GM12891 (cell line): ENCODE data around the gene ARL2.

ENCODE experiments used
- DNase-seq: peaks from one replicate; pipeline ENCODE4 v3.0.0; 2011; ENCODE audit warnings: low spot score; ENCODE audit not compliant: insufficient read length
- FAIRE-seq: peaks from 2 replicates; lab custom pipeline; 2011; peaks lifted over from hg19 to GRCh38; lab: Jason Lieb, UNC
- PAX5 ChIP-seq: IDR thresholded peaks from 2 replicates; pipeline ENCODE4 v1.6.1; 2011; ENCODE audit warnings: low read length, moderate library complexity, mild to moderate bottlenecking; ENCODE audit not compliant: insufficient read depth, severe bottlenecking
- POLR2A ChIP-seq: IDR thresholded peaks from 2 replicates; pipeline ENCODE4 v1.6.1; 2011; ENCODE audit warnings: low read depth, low read length, control low read depth
- POLR2AphosphoS5 ChIP-seq: IDR thresholded peaks from 2 replicates; pipeline ENCODE4 v1.6.1; 2011; ENCODE audit warnings: low read depth, low read length, control low read depth
- POU2F2 ChIP-seq: IDR thresholded peaks from 2 replicates; pipeline ENCODE4 v1.6.1; 2011; ENCODE audit warnings: low read depth, mild to moderate bottlenecking, control low read depth, low read length, moderate library complexity
- SPI1 ChIP-seq: IDR thresholded peaks from 2 replicates; pipeline ENCODE4 v1.6.1; 2011; ENCODE audit warnings: low read depth, low read length, control low read depth
- TAF1 ChIP-seq: IDR thresholded peaks from 2 replicates; pipeline ENCODE4 v1.6.1; 2011; ENCODE audit warnings: low read depth, low read length, control low read depth

The ARL2 gene

GRCh38 chr11:65042891-65043290 is 28.9 kb downstream of the ARL2 start:
- FAIRE-seq (no peak), DNase-seq (no peak)
- TF ChIP-seq PAX5 (no peak), POU2F2 (no peak), SPI1 (no peak), POLR2AphosphoS5 (no peak), POLR2A (no peak), TAF1 (no peak)

- no peak for TF ChIP-seq PAX5
- no peak for TF ChIP-seq SPI1
- no peak for TF ChIP-seq POLR2A
- TF ChIP-seq TAF1, result no peak
- TF ChIP-seq POLR2AphosphoS5, result no peak
- no peak for TF ChIP-seq POU2F2
- FAIRE-seq, result no peak
- DNase-seq, result no peak
Measured at GRCh38 chr11:65043881-65044501, 30.0 kb downstream of the ARL2 start.

GRCh38 chr11:65045061-65045460 is 31.1 kb downstream of the ARL2 start:
- TF ChIP-seq PAX5 (no peak), SPI1 (no peak), POLR2AphosphoS5 (no peak), POLR2A (no peak), TAF1 (no peak), POU2F2 (no peak)
- FAIRE-seq (no peak), DNase-seq (no peak)

- no peak for FAIRE-seq
- TF ChIP-seq TAF1 (no peak), POU2F2 (no peak), POLR2AphosphoS5 (no peak), SPI1 (no peak), POLR2A (no peak), PAX5 (no peak)
Measured at GRCh38 chr11:65045728-65046127, 31.8 kb downstream of the ARL2 start.

GRCh38 chr11:65047581-65048422 is 33.8 kb downstream of the ARL2 start:
- no peak for DNase-seq
- TF ChIP-seq PAX5 (no peak), POU2F2 (no peak), SPI1 (no peak), POLR2A (no peak), POLR2AphosphoS5 (no peak), TAF1 (0 out of 2 replicates have a peak, but pooled peaks have one; percentile 22)
- peak; percentile 72 for FAIRE-seq

More at GRCh38 chr11:65045728-65046127, 31.8 kb downstream of the ARL2 start:
- no peak for DNase-seq

- no peak for DNase-seq
- no peak for FAIRE-seq
Measured at GRCh38 chr11:65051398-65051858, 37.5 kb downstream of the ARL2 start.

GRCh38 chr11:65053827-65054508 is 40.0 kb downstream of the ARL2 start:
- no peak for TF ChIP-seq PAX5
- TF ChIP-seq POLR2AphosphoS5, result no peak
- no peak for TF ChIP-seq POU2F2
- no peak for TF ChIP-seq TAF1
- TF ChIP-seq SPI1, result no peak
- no peak for TF ChIP-seq POLR2A
- FAIRE-seq (peak; percentile 43), DNase-seq (no peak)

More at GRCh38 chr11:65051398-65051858, 37.5 kb downstream of the ARL2 start:
- TF ChIP-seq TAF1 (no peak), POU2F2 (no peak), PAX5 (no peak), POLR2AphosphoS5 (no peak), POLR2A (no peak), SPI1 (no peak)

GRCh38 chr11:65055538-65055937 is 41.6 kb downstream of the ARL2 start:
- TF ChIP-seq POU2F2 (no peak), SPI1 (no peak), POLR2A (no peak), PAX5 (no peak), TAF1 (no peak), POLR2AphosphoS5 (no peak)
- FAIRE-seq, result no peak
- no peak for DNase-seq

GRCh38 chr11:65056999-65057398 is 43.0 kb downstream of the ARL2 start:
- DNase-seq, result no peak
- no peak for FAIRE-seq
- TF ChIP-seq POLR2AphosphoS5 (no peak), POLR2A (no peak), SPI1 (no peak), POU2F2 (no peak), TAF1 (no peak), PAX5 (no peak)
